IPS-11a (cell line): Measurements from ENCODE around the gene TGFB1I1.
A peak's percentile ranks its signal among the peaks of the same experiment; 100 is the strongest.
"Not testable (repeated sequence)": the region's sequence is repeated elsewhere in the genome, so short reads cannot be mapped to it uniquely, and the experiment has no call there.

Source experiments
- H3K4me3 ChIP-seq: one replicate; pipeline ENCODE4 v1.5.1; 2013; ENCODE audit warnings: low read depth, low read length, control low read depth

TGFB1I1 gene

DNA sequence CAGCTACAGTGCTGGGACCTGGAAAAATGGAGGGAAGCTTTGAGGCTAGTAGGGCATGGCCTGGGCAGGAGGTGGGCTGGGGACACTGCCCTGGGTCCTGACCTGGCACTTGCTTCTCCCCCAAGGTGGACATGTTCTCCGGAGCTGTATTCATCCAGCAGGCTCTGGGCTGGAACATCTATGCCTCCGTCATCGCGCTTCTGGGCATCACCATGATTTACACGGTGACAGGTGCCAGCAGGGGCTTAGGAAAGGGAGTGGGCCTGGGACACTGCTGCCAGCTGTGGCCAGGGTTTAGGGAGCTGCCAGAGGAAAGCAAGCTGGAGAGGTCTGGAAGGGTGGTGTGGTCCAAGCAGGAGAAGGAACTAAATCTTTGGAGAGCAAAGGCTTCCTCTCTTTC, 14.1 kb downstream of the TGFB1I1 start:
- H3K4me3 ChIP-seq, result no peak overlapping the region

DNA sequence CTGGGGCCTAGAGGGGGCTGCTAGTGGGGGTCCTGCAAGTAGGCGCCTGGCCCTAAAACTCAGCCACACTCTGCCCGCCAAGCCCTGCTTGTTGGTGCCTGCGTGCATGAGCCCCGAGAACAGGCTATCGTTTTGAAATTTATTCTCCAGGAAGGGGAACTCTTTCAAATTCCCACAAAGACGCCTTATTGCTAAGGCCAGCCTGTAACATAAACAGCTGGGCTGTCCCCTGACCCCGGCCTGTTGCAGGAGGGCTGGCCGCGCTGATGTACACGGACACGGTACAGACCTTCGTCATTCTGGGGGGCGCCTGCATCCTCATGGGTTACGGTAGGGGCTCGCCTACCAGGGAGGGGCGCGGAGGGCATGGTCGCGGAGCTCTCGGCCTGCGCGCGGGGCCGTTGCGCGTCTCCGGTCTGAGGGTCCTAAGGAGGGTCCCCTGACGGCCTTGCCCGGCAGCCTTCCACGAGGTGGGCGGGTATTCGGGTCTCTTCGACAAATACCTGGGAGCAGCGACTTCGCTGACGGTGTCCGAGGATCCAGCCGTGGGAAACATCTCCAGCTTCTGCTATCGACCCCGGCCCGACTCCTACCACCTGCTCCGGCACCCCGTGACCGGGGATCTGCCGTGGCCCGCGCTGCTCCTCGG, 15.2 kb downstream of the TGFB1I1 start:
- H3K4me3 ChIP-seq, result peak overlapping the region; percentile 48

DNA sequence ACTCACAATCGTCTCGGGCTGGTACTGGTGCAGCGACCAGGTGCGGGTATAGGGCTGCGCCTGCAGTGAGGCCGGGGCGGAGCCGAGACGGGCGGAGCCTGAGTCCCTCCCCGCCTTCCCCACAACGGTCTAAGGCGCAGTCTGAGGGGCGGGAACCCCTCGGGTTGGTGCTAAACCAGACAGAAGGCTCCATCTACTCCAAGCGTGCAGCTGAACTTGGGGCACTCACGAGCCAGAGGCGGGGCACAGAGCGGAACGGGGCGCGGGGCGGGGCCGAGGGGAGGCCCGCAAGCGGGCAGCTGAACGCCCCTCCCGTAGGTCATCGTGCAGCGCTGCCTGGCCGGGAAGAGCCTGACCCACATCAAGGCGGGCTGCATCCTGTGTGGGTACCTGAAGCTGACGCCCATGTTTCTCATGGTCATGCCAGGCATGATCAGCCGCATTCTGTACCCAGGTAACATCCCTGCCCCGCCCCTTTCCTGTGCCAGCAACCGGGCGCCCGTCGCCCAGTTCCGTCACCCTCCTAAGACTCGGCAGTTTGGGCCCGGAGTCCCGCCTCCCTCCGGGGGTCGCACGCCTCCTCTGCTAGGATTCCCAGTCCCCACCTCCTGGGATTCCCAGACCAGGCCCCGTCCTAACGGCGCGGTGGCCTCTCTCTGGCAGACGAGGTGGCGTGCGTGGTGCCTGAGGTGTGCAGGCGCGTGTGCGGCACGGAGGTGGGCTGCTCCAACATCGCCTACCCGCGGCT, 15.9 kb downstream of the TGFB1I1 start:
- H3K4me3 ChIP-seq, result peak overlapping the region; percentile 48

DNA sequence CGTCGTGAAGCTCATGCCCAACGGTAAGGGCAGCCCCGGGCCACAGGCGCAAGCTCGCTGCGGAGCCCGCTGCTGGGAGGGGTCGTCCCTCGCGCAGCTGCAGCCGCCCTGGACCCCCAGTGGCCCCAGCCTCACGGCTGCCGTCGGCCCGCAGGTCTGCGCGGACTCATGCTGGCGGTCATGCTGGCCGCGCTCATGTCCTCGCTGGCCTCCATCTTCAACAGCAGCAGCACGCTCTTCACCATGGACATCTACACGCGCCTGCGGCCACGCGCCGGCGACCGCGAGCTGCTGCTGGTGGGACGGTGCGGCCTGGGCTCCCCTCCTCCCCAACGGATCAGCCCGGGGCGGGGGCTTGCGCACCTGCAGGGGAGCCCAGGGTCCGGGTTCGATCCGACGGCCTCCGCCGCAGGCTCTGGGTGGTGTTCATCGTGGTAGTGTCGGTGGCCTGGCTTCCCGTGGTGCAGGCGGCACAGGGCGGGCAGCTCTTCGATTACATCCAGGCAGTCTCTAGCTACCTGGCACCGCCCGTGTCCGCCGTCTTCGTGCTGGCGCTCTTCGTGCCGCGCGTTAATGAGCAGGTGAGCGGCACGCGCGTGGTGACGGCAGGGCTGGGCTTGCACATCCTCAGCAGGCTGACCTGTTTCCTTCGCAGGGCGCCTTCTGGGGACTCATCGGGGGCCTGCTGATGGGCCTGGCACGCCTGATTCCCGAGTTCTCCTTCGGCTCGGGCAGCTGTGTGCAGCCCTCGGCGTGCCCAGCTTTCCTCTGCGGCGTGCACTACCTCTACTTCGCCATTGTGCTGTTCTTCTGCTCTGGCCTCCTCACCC, 16.7 kb downstream of the TGFB1I1 start:
- peak overlapping the region; percentile 48 for H3K4me3 ChIP-seq

- no peak overlapping the region for H3K4me3 ChIP-seq
Measured at GRCh38 chr16:31489298-31489564, 17.3 kb downstream of the TGFB1I1 start.

GRCh38 chr16:31489616-31490584, 17.9 kb downstream of the TGFB1I1 start:
- no peak overlapping the region for H3K4me3 ChIP-seq

DNA sequence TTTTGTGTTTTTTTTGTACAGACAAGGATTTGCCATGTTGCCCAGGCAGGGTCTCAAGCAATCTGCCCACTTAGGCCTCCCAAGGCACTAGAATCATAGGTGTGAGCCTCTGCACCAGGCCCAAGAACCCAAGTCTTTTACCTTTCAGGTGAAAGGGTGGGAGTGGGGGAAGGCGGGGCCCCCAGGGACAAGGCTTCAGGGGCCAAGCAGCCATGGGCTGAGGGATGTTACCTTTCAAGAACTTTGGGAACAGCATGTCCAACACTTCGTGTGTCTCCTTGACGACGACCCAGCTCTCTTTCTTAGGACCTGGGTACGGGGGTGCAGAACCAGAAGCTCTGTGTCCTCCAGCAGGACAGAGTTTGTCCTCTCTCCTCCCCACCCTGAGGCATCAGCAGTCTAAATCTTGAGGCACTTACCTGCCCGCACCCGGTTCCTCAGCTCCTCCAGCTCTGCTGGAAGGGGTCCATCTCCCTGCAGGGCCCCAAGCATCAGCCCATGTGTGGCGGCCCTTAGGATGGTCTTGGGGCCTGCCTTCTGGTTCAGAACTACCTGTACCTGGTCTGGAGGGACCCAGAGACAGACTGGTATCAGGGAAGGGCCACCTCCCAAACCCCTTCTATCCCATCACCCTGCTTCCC, 19.9 kb downstream of the TGFB1I1 start:
- H3K4me3 ChIP-seq, result no peak overlapping the region

DNA sequence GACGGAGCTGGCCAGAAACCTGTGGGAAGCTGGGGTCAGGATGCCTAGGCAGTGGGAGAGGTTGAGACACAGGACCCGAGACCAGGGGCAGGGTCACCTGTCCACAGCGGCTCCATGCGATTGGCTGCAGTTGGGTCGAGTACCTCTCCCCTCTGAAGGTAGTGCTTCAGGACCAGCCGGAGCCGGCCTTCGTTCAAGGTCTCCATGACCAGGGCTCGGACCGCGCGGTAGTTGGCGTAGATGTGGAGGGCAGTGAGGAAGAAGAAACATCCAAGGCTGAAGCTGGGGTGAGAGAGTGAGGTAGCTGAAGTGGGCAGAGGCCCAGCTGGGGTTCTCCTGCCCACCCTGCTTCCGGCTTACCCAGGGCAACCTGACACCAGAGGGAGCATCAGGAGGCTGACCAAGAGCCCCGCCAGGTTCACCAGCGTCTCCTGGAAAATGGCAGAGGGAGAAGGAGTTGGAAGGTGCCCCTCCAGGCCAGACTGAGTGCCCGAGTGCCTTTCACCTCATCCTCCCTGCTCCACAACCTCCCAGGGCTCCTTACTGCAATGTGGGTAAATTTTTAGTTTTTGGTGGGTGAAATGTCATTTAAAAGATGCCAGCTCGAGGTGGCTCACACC, 21.7 kb downstream of the TGFB1I1 start:
- H3K4me3 ChIP-seq, result no peak overlapping the region

DNA sequence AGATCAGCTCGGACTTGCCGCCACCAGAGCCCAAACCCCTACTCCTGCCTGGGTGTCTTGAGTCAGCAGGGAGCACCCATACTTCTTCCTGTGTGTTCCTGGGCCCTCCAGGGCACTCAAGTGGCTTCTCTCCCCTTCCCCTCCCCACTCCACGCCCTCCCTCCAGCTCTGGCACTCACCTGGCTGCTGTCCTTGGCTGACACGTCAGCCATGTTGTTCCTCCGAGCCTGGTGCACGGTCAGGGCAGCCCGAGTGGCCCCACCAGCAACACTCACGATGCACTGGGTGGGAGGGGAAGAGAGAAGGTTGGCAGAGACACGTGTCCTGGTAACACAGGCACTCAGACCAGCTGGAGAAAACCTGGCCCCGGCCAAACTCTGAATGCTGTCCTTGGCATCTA, 24.7 kb downstream of the TGFB1I1 start:
- no peak overlapping the region for H3K4me3 ChIP-seq

GRCh38 chr16:31498493-31498892, 26.5 kb downstream of the TGFB1I1 start:
- no peak overlapping the region for H3K4me3 ChIP-seq

DNA sequence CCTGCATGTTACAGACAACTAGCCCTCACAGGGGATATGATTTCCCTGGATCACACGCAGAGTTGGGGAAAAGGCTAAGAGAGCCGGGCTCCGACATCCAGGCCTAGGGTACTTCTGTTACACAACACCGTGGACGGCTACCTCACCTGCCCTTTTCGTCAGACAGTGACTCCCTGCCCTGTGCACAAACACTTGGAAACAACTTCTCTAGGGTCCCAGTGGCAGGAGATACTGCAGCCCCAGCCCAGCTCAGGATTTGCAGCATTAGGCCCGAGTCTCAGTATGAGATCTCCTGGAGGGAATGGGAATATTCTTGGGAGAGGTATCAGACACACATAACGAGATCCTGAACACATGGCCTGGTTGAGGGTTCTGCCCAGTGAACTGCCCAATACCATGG, 28.0 kb downstream of the TGFB1I1 start:
- no peak overlapping the region for H3K4me3 ChIP-seq

DNA sequence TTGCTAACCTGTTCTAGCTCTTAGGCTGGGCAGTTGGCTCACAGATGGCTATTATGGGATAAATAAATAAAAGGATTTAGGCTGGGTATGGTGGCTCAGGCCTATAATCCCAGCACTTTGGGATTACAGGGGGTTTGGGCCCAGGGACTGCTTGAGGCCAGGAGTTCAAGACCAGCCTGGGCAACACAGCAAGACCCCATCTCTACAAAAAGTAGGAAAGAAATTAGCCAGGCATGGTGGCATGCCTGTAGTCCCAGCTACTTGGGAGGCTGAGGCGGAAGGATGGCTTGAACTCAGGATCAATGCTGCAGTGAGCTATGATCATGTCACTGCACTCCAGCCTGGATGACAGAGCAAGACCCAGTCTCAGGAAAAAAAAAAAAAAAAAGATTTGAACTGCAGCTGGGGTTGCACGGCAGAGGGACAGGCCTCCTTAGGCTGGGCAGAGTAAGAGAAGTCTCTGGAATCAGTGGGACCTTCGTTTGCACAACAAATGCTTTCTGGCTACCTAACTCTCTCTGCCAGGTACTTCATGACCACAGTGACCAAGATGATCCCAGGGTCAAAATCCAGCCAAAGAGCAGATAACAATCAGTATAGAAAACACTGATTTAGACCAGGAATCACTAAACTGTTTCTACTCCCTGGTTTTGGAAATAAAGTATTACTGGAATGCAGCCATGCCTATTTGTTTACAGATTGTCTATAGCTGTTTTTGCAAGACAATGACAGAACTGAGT, 29.4 kb downstream of the TGFB1I1 start:
- no peak overlapping the region for H3K4me3 ChIP-seq

GRCh38 chr16:31501966-31502348, 30.0 kb downstream of the TGFB1I1 start:
- no peak overlapping the region for H3K4me3 ChIP-seq

GRCh38 chr16:31502981-31503380, 31.0 kb downstream of the TGFB1I1 start:
- H3K4me3 ChIP-seq, result no peak overlapping the region

DNA sequence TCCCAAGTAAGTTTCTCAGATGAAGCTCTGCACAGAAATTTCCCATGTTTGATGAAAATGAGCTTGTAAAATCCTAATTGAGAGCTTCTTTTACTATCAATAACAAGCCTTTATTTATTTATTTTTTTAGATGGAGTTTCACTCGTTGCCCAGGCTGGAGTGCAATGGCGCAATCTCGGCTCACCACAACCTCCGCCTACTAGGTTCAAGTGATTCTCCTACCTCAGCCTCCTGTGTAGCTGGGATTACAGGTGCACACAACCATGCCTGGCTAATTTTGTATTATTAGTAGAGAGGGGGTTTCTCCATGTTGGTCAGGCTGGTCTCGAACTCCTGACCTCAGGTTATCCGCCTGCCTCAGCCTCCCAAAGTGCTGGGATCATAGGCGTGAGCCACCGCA, 31.6 kb downstream of the TGFB1I1 start:
- not testable (repeated sequence) for H3K4me3 ChIP-seq

DNA sequence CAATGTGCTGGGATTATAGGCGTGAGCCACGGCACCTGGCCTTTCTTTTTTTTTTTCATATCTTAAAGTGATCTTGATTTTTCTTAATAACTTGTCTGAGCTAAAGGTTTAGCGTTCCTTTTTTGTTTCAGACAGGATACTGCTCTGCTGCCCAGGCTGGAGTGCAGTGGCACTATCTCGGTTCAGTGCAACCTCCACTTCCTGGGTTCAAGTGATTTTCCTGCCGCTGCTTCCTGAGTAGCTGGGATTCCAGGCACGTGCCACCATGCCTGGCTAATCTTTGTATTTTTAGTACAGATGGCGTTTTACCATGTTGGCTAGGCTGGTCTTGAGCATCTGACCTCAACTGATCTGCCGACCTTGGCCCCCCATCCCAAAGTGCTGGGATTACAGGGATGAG, 32.2 kb downstream of the TGFB1I1 start:
- H3K4me3 ChIP-seq, result no peak overlapping the region

DNA sequence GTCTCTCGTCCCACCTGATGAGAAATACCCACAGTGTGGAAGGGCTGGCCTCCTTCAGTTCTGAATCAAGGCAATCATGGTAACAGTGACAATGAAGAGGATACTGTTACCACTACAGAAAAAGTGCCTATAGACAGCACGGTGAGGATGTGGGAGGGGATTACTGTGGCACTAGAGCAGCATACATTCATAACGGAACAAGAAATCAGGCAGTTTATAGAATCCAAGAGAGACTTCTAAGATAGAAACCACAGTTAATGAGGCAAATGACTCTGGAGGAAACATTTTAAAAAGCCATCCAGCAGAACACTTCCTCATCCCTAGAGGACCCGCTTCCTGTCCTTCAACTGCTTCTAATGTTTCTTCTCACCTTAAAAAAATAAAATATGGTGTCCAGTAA, 33.5 kb downstream of the TGFB1I1 start:
- H3K4me3 ChIP-seq, result no peak overlapping the region

DNA sequence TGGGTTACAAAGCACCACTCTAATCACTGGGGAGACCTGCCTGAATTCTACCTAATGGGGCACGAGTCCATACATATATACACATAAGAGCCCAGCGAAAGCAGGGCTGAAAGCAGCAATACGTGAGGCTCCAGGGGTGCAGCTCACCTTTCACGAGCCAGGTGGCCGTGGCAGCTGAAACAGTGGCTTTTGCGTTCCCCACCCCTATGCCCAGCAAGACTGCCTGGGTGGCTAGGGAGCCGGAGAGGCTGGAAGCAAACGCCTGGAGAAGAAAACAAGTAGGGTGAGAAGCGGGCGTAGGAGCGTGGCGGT, 35.6 kb downstream of the TGFB1I1 start:
- H3K4me3 ChIP-seq, result peak overlapping the region; percentile 77

- H3K4me3 ChIP-seq, result peak within 1 kb of the TSS; percentile 77
Measured at GRCh38 chr16:31507929-31508705, 36.2 kb downstream of the TGFB1I1 start, which contains the start of gene RUSF1. RUSF1 (minus strand) TSS chr16:31508391; CDS start chr16:31508373, 18 bp downstream.
